HL-60 (cell line): ENCODE measurements around the gene PABPN1.

ENCODE experiments used
- GABPA ChIP-seq: IDR thresholded peaks from 2 replicates; pipeline ENCODE4 v1.6.1; 2012; ENCODE audit warnings: low read depth
- POLR2AphosphoS5 ChIP-seq: IDR thresholded peaks from 2 replicates; pipeline ENCODE4 v1.6.1; 2012; ENCODE audit warnings: low read depth
- REST ChIP-seq: IDR thresholded peaks from 2 replicates; pipeline ENCODE4 v1.6.1; 2012; ENCODE audit warnings: low read depth; ENCODE audit not compliant: insufficient replicate concordance
- SPI1 ChIP-seq: IDR thresholded peaks from 2 replicates; pipeline ENCODE4 v1.6.1; 2012; ENCODE audit warnings: low read depth, mild to moderate bottlenecking, borderline replicate concordance
- TF ChIP-seq, protein P1 (sequence below): IDR thresholded peaks from one replicate; pipeline ENCODE4 v1.5.1; 2011; ENCODE audit warnings: low read length, control low read depth, inconsistent platforms; ENCODE audit not compliant: insufficient read depth

DNA sequence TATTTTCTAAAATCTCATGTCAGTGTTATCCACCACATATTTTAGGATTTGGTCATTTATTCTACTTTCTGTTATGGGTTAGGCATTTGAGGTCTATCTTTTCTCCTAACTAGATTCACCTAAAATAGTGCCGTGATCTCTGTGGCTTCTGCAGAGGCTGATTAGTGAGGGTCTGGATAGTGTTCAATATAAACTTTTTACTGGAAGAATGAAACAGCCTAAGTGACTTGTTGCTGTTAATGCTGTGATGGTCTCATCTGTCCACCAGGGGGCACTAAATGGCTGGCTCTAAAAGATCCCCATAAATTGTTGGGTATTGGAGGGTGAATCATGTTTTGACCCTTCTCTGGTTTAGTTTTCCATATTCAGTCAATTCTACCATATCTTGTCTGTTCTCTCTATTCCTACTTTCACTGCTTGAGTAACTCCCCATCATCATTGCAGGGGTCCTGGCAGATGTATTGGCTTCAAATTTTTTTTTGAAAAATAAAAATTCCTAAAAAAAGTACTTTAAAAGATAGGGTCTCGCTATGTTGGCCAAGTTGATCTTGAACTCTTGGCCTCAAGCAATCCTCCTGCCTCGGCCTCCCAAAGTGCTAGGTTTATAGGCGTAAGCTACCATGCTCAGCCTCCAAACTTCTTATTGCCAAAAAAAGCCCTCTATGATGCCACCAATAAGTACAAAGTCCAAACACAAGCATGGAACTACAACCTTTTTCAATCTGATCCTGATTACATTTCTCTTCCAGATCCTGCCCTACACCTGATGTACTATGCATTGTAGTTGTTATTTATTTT is 6.9 kb downstream of the PABPN1 start:
- TF ChIP-seq, protein P1, sequence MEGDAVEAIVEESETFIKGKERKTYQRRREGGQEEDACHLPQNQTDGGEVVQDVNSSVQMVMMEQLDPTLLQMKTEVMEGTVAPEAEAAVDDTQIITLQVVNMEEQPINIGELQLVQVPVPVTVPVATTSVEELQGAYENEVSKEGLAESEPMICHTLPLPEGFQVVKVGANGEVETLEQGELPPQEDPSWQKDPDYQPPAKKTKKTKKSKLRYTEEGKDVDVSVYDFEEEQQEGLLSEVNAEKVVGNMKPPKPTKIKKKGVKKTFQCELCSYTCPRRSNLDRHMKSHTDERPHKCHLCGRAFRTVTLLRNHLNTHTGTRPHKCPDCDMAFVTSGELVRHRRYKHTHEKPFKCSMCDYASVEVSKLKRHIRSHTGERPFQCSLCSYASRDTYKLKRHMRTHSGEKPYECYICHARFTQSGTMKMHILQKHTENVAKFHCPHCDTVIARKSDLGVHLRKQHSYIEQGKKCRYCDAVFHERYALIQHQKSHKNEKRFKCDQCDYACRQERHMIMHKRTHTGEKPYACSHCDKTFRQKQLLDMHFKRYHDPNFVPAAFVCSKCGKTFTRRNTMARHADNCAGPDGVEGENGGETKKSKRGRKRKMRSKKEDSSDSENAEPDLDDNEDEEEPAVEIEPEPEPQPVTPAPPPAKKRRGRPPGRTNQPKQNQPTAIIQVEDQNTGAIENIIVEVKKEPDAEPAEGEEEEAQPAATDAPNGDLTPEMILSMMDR = peak; percentile 94
- no peak for TF ChIP-seq REST
- TF ChIP-seq POLR2AphosphoS5 = no peak
- TF ChIP-seq GABPA = no peak
- no peak for TF ChIP-seq SPI1
